Neural progenitor cell (in vitro differentiated cells): ENCODE results near the gene CERS6. TPM values are rescaled to one million over a fixed set of nuclear protein-coding genes. Genes with fewer than 3 reads are reported as not detected.

Source experiments
- DNase-seq: peaks from one replicate; pipeline ENCODE4 v3.0.0-alpha.2; 2016; ENCODE audit warnings: low spot score
- H2AFZ ChIP-seq: fragments of 200-600 bp; sonication (generic); replicated peaks from 2 replicates; pipeline ENCODE4 v1.6.1; 2016; ENCODE audit warnings: antibody characterized with exemption
- H3F3A ChIP-seq: fragments of 200-600 bp; sonication (generic); 2 replicates; pipeline ENCODE4 v1.6.1; 2016; ENCODE audit warnings: antibody characterized with exemption, low read depth
- H3K27ac ChIP-seq: fragments of 200-600 bp; sonication (generic); 2 replicates; pipeline ENCODE4 v1.5.1; 2016; ENCODE audit warnings: mild to moderate bottlenecking
- H3K27me3 ChIP-seq: fragments of 200-600 bp; sonication (generic); 2 replicates; pipeline ENCODE4 v1.6.1; 2016; ENCODE audit warnings: mild to moderate bottlenecking, moderate library complexity
- H3K36me3 ChIP-seq: fragments of 200-600 bp; sonication (generic); 2 replicates; pipeline ENCODE4 v1.5.1; 2016
- H3K4me1 ChIP-seq: fragments of 200-600 bp; sonication (generic); 2 replicates; pipeline ENCODE4 v1.6.1; 2016; ENCODE audit warnings: mixed run types
- H3K4me2 ChIP-seq: fragments of 200-600 bp; sonication (generic); 2 replicates; pipeline ENCODE4 v1.6.1; 2016
- H3K4me3 ChIP-seq: fragments of 200-600 bp; sonication (generic); 2 replicates; pipeline ENCODE4 v1.5.1; 2016
- H3K79me2 ChIP-seq: fragments of 200-600 bp; sonication (generic); 2 replicates; pipeline ENCODE4 v1.6.1; 2016; ENCODE audit warnings: low read depth
- H3K9ac ChIP-seq: fragments of 200-600 bp; sonication (generic); 2 replicates; pipeline ENCODE4 v1.6.1; 2016
- H3K9me3 ChIP-seq: fragments of 200-600 bp; sonication (generic); 2 replicates; pipeline ENCODE4 v1.5.1; 2016; ENCODE audit warnings: low read depth
- H4K20me1 ChIP-seq: fragments of 200-600 bp; sonication (generic); 2 replicates; pipeline ENCODE4 v1.6.1; 2016; ENCODE audit warnings: low read depth
- H3K27ac Mint-ChIP-seq: 3 replicates; pipeline ENCODE4 v1.8.0; 2021; ENCODE audit warnings: mixed read lengths
- H3K27me3 Mint-ChIP-seq: 2 replicates; pipeline ENCODE4 v1.8.0; 2022; ENCODE audit warnings: low read depth, mild to moderate bottlenecking, inconsistent platforms, moderate library complexity, mixed read lengths; ENCODE audit not compliant: insufficient read depth
- H3K36me3 Mint-ChIP-seq: 3 replicates; pipeline ENCODE4 v1.8.0; 2021; ENCODE audit warnings: mixed read lengths
- H3K4me1 Mint-ChIP-seq: 3 replicates; pipeline ENCODE4 v1.8.0; 2021; ENCODE audit warnings: mixed read lengths
- H3K4me3 Mint-ChIP-seq: 3 replicates; pipeline ENCODE4 v1.8.0; 2021; ENCODE audit warnings: mild to moderate bottlenecking, moderate library complexity, mixed read lengths
- H3K9me3 Mint-ChIP-seq: 3 replicates; pipeline ENCODE4 v1.8.0; 2020; ENCODE audit warnings: mixed read lengths
- CTCF ChIP-seq: fragments of 200-600 bp; sonication (generic); IDR thresholded peaks from 2 replicates; pipeline ENCODE4 v1.5.1; 2017; ENCODE audit warnings: antibody characterized with exemption, mild to moderate bottlenecking
- EZH2 ChIP-seq: fragments of 200-600 bp; sonication (generic); IDR thresholded peaks from 2 replicates; pipeline ENCODE4 v1.6.1; 2017; ENCODE audit warnings: antibody characterized with exemption, mild to moderate bottlenecking, moderate library complexity
- EZH2phosphoT487 ChIP-seq: fragments of 200-600 bp; sonication (generic); IDR thresholded peaks from 2 replicates; pipeline ENCODE4 v1.6.1; 2017; ENCODE audit warnings: antibody characterized with exemption
- total RNA-seq: library from RNA; depleted of rRNA; stranded (reverse); fragments of >200 nt; gene quantifications from 2 replicates; pipeline ENCODE4 v1.2.3, GENCODE V29; 2015; ENCODE audit warnings: low replicate concordance

CERS6 gene
- total RNA-seq, 1 donor from 2014 or later = 50.8 TPM

GRCh38 chr2:168706806-168707205 lies 250.7 kb downstream of the CERS6 start:
- no peak overlapping the region for H3K4me3 Mint-ChIP-seq
- peaks cover 4% of the 10 kb centered on the region for H3K36me3 Mint-ChIP-seq

GRCh38 chr2:168708080-168708479 lies 252.0 kb downstream of the CERS6 start:
- Histone ChIP-seq H3K4me3 (no peak overlapping the region), H3K9me3 (no peaks in the 10 kb centered on the region), H3K79me2 (no peaks in the 10 kb centered on the region), H4K20me1 (no peaks in the 10 kb centered on the region), H3K27ac (no peak overlapping the region), H2AFZ (no peak overlapping the region), H3K4me1 (no peaks in the 10 kb centered on the region), H3K9ac (no peak overlapping the region), H3F3A (no peaks in the 10 kb centered on the region), H3K4me2 (no peak overlapping the region), H3K27me3 (no peaks in the 10 kb centered on the region), H3K36me3 (no peaks in the 10 kb centered on the region)
- TF ChIP-seq EZH2 (no peak), CTCF (no peak), EZH2phosphoT487 (no peak)
- Mint-ChIP-seq H3K36me3 (peaks cover 4% of the 10 kb centered on the region), H3K4me1 (peaks cover 4% of the 10 kb centered on the region), H3K27me3 (no peaks in the 10 kb centered on the region), H3K4me3 (no peak overlapping the region), H3K9me3 (no peaks in the 10 kb centered on the region), H3K27ac (no peak overlapping the region)
- DNase-seq = no peak

More at GRCh38 chr2:168706806-168707205, 250.7 kb downstream of the CERS6 start:
- H3F3A ChIP-seq = no peaks in the 10 kb centered on the region
- H3K4me1 ChIP-seq = no peaks in the 10 kb centered on the region
- H3K9me3 Mint-ChIP-seq = no peaks in the 10 kb centered on the region
- TF ChIP-seq EZH2 (no peak), CTCF (no peak), EZH2phosphoT487 (no peak)
- no peaks in the 10 kb centered on the region for H3K9me3 ChIP-seq
- no peak overlapping the region for H3K9ac ChIP-seq
- H2AFZ ChIP-seq = no peak overlapping the region
- no peaks in the 10 kb centered on the region for H4K20me1 ChIP-seq
- no peaks in the 10 kb centered on the region for H3K27me3 ChIP-seq
- H3K79me2 ChIP-seq = no peaks in the 10 kb centered on the region
- no peak for DNase-seq
- no peak overlapping the region for H3K27ac ChIP-seq
- no peak overlapping the region for H3K4me2 ChIP-seq
- H3K4me1 Mint-ChIP-seq = peaks cover 4% of the 10 kb centered on the region
- H3K4me3 ChIP-seq = no peak overlapping the region
- no peaks in the 10 kb centered on the region for H3K27me3 Mint-ChIP-seq
- no peak overlapping the region for H3K27ac Mint-ChIP-seq
- H3K36me3 ChIP-seq = no peaks in the 10 kb centered on the region

GRCh38 chr2:168710754-168711467 lies 254.8 kb downstream of the CERS6 start:
- DNase-seq = no peak
- no peak overlapping the region for H3K4me3 Mint-ChIP-seq
- Histone ChIP-seq H3K27me3 (no peaks in the 10 kb centered on the region), H3K4me3 (no peak overlapping the region), H2AFZ (no peak overlapping the region), H3K4me2 (no peak overlapping the region), H3K36me3 (no peaks in the 10 kb centered on the region), H3K4me1 (no peaks in the 10 kb centered on the region), H3K27ac (no peak overlapping the region), H3K79me2 (no peaks in the 10 kb centered on the region), H3K9me3 (no peaks in the 10 kb centered on the region), H4K20me1 (no peaks in the 10 kb centered on the region), H3K9ac (no peak overlapping the region), H3F3A (no peaks in the 10 kb centered on the region)
- H3K4me1 Mint-ChIP-seq = no peaks in the 10 kb centered on the region
- TF ChIP-seq EZH2phosphoT487 (no peak), EZH2 (no peak), CTCF (no peak)
- H3K9me3 Mint-ChIP-seq = no peaks in the 10 kb centered on the region
- H3K27ac Mint-ChIP-seq = no peak overlapping the region
- no peaks in the 10 kb centered on the region for H3K27me3 Mint-ChIP-seq
- no peaks in the 10 kb centered on the region for H3K36me3 Mint-ChIP-seq
